Measurements from ENCODE around the gene COX4I1.
"Not testable (repeated sequence)": the region's sequence is repeated elsewhere in the genome, so short reads cannot be mapped to it uniquely, and the experiment has no call there.

COX4I1 gene

GRCh38 chr16:85826686-85827247 is 27.3 kb downstream of the COX4I1 start:
- DNase-seq, result no peak

DNA sequence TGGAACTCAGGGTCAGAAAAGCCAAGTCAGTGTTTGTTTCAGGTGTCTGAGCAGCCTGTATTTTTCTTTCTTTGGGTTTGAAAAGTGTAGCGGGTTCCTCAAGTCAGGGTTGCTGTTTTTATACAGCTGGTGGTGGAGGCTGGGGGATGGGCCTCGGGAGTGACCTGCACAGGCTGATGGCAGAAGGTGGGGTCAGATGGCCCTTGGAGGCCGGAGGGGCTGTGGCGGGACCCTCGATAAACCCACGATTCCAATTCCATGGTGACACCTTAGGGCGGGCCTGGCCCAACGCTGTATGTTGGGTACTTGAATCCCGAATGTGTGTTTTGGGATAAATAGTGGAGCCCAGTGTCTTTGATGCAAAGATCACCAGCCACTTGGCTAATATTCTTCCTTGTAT is 28.7 kb downstream of the COX4I1 start:
- no peak for DNase-seq

- no peak for DNase-seq
Observed at GRCh38 chr16:85829171-85829719, 29.8 kb downstream of the COX4I1 start.

DNA sequence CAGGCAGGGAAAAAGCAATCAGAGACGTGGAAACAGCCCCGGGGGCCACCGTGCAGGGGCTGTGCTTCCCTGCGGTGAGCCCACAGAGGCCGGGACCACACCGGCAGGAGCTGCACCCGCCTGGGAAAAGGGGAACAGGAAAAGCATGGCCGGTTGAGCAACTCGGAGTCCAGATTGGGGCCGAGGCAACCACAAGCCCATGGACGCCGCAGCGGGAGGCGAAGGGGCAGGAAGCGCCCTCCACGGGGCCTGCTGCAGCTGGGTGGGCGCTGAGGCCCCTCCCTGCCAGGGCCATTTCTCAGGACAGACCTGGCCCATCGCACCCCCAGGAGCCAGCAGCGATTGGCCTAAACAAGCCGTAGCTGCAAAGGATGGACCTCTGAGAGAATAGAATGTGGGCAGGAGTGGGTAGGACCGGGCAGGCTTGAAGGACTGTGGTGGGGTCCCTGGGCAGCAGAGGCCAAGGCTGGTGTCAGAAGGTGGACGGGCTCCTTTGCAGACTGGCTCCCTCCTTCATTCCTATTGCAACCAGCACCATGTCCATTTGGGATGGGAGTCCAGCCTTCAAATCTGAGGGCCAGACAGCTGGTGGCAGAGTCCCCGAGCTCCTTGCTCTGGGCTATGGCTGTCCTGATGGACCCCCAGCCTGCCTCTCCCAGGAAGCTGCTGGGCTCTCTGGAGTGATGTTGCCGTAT is 30.4 kb downstream of the COX4I1 start:
- peak; percentile 33 for DNase-seq

DNA sequence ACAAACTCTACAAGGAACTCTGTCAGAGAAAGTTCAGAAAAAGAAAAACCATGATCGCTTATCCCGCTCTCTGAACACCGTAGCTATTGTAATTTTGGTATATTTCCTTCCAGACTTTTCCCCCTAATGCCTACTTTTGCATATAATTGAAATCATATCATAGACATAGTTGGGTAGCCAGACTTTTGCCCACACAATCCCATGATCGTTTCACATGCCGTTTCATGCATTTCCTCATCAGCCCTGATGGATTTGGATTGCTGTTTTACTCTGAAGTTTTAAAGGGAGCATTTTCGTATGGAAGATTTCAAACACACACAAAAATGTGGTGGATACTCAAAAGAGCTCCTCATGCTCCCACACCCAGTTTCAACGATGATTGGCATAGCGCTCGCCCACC is 31.3 kb downstream of the COX4I1 start:
- DNase-seq, result no peak

DNA sequence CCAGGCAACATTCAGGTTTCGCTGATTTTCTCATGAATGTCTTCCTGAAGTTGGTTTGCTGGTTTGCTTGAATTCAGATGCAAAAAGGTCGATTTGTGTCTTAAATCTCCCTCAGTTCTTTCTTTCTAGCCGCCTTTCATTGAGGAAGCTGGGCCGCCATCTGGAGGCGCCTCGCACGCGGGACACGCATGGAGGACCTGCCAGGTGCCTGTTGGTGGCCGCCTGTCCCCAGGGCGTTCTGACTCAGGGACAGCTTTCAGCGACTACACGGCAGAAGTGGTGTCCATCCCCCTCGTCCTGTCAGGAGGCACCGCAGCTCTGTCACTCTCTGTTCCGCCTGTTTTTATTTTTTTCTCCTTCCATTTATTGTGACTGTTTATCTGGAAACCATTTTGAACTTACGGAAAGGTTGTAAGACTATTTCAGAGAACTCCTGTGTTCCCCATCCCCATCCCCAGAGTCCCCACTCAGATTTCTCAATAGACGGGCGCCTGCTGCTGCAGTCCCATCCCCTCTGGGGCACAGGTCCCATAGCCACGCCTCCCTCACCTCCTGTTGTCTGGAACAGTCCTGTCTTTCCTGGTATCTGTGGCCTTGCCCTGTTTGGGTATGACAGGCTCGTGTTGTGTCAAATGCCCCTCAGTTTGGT is 33.2 kb downstream of the COX4I1 start:
- DNase-seq, result peak; percentile 70

DNA sequence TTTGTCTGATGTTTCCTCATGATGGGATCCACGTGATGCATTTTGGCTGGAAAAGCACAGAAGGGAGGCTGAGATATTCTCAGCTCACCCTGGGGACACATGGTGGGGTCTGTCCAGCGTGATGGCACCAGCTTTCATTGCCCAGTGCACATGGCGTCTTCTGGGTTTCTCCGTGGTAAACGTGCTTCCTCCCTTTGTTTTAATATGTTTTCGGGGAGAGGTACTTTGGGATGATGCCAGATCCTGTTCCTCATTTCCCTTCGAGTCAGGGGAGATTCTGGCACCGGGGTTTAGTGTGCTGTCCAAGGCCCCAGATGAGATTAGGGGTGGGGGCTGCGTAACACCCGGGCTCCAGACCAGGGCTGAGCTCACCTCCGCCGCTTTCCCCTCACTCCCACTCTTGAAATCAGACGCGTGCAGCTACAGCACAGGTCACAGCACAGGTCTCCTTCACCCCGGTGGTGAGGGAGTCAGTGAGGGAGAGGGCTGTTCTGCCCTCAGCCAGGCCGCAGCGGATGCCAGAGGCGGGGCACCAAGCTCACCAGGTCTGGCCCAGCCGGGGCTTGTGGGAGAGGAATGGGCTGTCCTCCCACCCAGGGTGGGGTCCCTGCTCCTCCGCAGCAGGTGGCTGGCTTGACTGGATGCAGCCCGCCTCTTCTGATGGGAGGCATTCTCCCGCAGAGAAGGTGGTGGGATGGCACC is 33.9 kb downstream of the COX4I1 start:
- DNase-seq, result no peak

DNA sequence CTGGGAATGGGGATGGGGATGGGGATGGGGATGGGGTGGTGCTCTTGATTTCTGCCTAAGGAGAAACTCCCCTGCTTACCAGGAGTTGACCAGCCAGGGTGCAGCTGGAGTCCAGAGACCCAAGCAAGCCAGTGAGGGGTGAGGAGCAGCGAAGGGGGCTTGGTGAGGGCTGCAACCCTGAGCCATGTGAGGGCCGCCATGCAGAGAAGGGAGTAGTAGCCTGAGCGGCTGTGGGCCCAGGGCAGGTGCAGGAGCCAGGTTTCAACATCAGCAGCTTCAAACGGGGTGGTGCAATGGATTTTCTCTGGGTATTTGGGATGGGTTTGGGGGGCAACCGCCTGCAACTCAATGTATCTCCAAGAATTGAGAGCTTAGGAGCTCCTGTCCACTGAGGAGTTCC is 35.2 kb downstream of the COX4I1 start:
- DNase-seq, result no peak

DNA sequence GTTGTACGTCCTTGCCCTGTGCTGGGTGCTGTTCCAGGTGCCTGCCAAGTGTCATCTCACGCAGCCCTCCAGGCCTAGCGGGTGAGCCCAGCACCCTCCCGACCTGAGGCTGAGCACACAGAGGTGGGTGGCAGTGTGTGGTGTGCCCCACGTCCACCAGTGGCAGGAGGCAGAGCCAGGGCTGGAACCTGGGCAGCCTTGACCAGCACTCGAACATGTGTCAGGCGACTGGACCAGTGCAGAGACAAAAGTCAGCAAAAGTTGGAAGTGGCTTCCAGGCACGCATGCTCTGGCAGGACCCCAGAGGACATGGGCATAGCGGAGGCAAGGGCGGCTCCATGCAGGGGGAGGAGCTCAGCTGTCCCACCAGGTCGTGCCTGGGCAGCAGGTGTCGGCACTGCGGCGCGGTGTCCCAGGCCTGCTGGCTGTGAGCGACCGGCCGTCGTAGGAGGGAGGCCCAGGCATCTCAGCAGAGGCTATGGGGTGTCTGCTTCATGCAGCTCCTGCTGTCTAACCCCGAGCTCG is 35.8 kb downstream of the COX4I1 start:
- DNase-seq, result no peak

DNA sequence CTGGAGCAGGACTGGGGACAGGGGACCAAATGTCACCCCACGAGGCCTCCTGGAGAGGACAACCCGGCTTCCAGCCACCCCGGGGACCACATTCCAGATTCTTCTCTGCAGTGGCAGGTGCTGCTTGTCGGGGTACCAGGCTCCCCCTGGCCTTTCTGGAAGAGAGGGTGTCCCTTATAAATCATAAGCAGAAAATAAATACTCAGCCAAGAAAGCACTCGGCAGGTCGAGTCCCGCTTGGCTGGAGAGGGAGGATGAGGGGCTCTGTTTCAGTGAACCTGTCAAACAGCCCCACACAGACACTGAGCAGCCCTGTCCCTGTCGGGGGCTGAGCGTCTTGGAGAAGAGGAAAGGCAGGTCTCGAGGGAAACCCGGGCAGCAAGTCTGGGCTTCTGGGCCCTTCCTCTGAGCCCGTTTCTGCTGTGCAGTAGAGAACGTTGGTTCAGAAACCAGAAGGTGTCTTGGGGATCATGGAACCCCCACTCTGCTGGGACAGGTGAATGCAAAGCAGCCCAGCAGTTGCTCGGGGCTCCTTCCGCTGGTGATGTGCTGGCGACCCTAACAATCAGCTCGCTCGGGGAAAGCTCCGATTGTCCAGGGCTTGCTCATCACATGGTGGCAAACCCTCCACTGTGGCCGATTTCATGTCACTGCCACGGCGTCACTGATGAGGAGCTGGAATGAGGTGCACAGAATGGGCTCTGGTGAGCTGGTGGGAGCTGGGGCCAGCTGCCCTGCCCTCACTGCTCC is 36.6 kb downstream of the COX4I1 start:
- no peak for DNase-seq

- no peak for DNase-seq
Observed at GRCh38 chr16:85836706-85837582, 37.4 kb downstream of the COX4I1 start.

DNA sequence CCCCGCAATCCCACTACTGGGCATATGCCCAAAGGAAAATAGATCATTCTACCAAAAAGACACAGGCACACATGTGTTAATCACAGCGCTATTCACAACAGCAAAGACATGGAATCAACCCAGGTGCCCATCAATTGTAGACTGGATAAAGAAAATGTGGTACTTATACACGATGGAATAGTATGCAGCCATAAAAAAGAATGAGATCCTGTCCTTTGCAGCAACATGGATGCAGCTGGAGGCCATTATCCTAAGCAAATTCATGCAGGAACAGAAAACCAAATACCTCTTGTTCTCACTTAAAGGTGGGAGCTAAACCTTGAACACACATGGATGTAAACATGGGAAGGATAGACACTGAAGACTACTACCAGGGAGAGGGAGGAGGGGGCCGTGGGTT is 38.2 kb downstream of the COX4I1 start:
- not testable (repeated sequence) for DNase-seq

DNA sequence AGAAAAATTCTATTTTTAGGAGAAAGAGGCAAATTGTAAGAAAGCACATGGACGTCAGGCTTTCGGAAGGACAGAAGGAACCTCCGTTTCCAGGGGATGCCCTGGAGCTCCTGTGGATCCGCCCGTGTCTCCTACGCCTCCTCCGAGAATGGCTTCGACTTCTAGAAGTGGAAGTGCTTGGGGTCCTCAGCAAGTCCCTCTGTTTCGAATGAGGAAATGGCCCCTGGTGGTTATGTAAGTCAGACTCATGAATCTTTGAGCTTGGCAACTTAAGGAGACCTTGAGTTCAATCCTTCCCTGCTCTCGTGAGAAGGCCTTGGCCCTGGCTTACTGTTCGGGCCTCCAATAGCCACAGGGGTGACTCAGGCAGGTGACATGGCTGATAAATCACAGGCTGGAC is 38.9 kb downstream of the COX4I1 start:
- no peak for DNase-seq

GRCh38 chr16:85838876-85839585 is 39.5 kb downstream of the COX4I1 start:
- no peak for DNase-seq

DNA sequence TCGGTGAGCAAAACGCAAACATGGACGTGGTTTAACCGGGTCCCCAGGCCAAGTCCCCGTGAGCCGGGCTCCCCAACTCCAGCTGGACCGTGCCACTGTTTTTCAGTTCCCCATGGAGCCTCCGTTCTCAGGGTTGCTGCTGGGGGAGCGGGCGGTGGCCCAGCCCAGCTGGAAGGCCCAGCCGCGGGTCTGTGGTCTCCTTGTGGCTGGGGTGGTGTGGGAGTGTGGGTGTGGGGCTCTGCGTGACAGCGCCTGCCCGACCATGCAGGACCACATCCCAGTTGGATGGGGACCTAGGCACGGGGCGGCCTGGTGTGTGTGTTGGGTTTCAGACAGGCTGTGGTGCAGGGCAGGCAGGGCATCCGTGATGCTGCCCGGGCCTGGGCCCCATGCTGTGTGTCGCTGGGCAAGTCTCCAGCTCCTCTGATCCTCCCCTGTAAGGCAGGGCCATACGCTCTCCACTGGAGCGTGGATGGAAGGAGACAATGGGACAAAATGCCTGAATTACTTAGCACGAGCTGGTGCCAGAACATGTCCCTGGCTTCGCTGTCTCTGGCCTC is 40.3 kb downstream of the COX4I1 start:
- DNase-seq, result no peak

DNA sequence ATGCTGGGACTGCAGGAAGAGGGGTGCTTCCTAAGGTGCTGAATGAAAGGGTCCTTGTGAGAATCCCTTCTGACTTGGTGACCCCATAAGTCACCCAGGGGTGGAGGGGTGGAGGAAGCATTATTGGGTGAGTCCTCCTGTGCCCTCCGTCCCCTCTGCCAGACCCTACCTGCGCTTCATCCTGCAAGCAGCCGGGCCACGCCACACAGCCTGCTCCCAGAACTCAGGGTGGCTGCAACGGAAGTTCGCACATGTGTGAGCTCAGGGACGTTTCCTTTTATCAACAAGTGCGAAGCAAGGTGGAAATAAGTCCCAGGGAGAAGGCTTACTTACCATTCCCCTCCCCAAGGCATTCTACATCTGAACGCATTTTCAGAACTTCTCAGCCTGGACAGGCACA is 40.9 kb downstream of the COX4I1 start:
- DNase-seq, result no peak

- DNase-seq, result no peak
Observed at GRCh38 chr16:85840801-85841200, 41.3 kb downstream of the COX4I1 start.

DNA sequence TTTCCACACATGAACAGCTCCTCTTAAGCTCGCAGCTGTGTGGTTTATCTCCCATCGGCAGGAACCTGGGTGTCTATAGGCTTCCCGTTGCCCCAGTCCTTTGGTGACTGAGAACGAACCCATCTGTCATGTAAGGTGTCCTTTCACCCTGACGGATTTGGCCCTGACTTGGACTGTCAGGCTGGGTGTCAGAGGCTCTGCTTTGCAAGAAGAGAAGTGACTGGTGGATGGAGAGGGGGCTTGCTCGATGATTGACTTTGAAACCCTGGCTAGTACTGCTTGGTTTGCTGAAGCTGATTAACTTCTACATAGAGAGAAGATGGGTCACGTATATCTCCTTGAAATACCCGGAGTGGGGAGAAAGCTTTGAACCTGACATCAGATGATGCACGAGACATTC is 42.9 kb downstream of the COX4I1 start:
- no peak for DNase-seq

DNA sequence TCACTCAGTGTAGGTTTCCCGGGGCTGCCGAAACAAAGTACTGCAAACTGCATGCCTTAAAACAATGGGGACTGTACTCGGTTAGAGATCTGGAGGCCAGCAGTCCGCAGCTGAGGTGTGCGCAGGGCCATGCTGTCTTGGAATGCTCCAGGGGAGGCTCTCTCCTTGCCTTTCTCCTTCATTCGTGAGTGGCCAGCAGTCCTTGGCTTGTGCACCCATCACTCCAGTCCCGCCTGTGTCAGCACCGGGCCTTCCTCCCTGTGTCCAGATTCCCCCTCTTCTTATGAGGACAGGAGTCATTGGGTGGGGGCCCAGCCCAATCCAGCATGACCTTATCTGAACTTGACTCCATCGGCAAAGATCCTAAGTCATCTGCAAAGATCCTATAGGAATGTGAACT is 43.4 kb downstream of the COX4I1 start:
- no peak for DNase-seq

GRCh38 chr16:85843471-85844168 is 44.1 kb downstream of the COX4I1 start:
- DNase-seq, result no peak
